ENCODE measurements around the gene ADRA2A.

DNA sequence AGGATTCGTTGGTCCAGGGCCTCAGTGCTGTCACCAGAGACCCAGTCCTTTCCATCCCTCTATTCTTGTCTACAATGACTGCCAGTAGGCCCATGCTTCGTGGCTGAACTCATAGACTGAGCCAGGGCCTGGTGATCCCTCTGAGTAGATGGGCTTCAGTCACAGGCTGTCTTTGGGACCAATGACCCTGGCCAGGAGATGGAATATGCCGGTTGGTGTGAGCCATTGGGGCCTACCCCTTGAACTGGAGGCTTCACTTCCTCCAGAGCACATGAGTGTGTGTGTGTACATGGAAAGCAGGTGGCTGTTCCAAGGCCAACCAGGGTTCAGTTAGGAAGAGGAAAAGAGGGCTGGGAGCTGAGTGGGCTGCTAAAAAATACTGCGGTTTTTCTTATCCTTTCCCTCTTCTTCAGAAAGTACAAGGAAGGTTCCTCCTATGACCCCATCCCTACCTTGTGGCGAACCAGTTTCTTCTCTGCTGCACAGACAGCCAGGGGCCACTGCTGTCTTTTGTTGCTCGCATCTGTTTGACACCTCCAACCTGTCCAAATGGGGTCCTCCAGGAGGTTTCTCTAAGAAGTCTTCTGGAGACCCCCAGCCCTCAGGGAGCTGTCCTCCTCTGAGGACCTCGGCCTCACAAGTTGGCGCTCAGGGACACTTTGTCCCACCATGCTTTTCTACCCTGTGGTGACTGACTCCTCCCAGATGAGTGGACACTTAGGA, 36.6 kb downstream of the ADRA2A start:
- TF ChIP-seq CTCF (IDR thresholded peaks at IDR 0.05): no peak
- TF ChIP-seq POLR2A (IDR thresholded peaks at IDR 0.05): no peak

All from vagina (tissue), 2 donors.